Type B pancreatic cell (in vitro differentiated cells): ENCODE data around the gene CHAF1A. TPM values are rescaled to one million over a fixed set of nuclear protein-coding genes. Genes with fewer than 3 reads are reported as not detected.
A peak's percentile ranks its signal among the peaks of the same experiment; 100 is the strongest.

Experiments used
- DNase-seq: peaks from one replicate; pipeline ENCODE4 v3.0.0; 2021; ENCODE audit warnings: mixed read lengths; ENCODE audit not compliant: unreplicated experiment; ENCODE audit errors: extremely low spot score
- H3K27ac Mint-ChIP-seq: 2 replicates; pipeline ENCODE4 v1.8.0; 2021; ENCODE audit warnings: mild to moderate bottlenecking, mixed read lengths
- H3K27me3 Mint-ChIP-seq: 2 replicates; pipeline ENCODE4 v1.8.0; 2021; ENCODE audit warnings: mixed read lengths
- H3K36me3 Mint-ChIP-seq: 2 replicates; pipeline ENCODE4 v1.8.0; 2021; ENCODE audit warnings: mixed read lengths
- H3K4me1 Mint-ChIP-seq: one replicate; pipeline ENCODE4 v1.8.0; 2021; ENCODE audit warnings: mixed read lengths; ENCODE audit not compliant: unreplicated experiment
- H3K4me3 Mint-ChIP-seq: 2 replicates; pipeline ENCODE4 v1.8.0; 2021; ENCODE audit warnings: mild to moderate bottlenecking, mixed read lengths
- H3K9me3 Mint-ChIP-seq: 2 replicates; pipeline ENCODE4 v1.8.0; 2021; ENCODE audit warnings: mixed read lengths
- total RNA-seq: library from RNA; stranded (reverse); gene quantifications from 2 replicates; pipeline ENCODE4 v1.2.1, GENCODE V29; 2021; ENCODE audit warnings: low replicate concordance
- TF ChIP-seq, protein P1 (sequence below): fragments of 200-600 bp; sonication (generic); conservative IDR thresholded peaks from 2 replicates; pipeline ENCODE4 v1.5.0; 2021; ENCODE audit warnings: antibody characterized with exemption, mild to moderate bottlenecking

CHAF1A gene
- total RNA-seq, 1 donor from 2014 or later, result 46.3 TPM

DNA sequence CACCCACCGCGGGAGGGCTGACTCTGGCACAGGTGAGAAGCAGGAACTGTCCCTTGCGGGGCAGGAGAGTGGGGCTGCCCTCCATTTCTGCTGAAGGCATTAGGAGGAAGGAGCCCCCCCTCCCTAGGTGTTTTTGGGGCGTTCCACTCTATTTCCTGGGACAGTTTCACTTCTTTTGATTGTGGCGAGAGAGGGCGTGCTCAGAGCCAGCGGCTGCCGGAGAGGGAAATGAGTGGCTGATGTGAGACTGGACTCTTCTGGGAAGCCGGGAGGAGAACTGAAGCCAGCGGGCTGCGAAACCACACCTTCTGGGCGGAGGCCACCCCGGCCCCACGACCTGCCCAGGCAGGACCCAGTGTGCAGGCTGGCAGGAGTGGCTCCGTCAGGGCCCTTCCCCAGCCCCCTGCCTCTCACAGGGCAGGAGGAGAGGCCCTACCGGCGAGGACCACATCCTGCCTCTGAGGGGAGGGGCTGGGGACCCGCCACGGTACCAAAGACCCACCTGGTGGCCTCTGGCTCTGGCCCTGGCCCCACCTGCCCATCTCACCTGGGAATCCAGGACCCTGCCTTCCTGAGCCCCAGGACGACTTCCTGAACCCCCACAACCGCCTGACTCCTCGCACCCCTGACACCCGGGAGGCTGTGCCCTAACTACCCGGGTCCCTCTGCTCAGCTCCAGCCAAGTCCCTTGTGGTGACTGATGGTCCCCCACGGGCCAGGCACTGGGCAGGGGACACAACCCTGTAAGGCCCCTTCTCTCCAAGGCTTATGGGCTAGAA, 33.1 kb upstream of the CHAF1A start:
- no peak for DNase-seq

DNA sequence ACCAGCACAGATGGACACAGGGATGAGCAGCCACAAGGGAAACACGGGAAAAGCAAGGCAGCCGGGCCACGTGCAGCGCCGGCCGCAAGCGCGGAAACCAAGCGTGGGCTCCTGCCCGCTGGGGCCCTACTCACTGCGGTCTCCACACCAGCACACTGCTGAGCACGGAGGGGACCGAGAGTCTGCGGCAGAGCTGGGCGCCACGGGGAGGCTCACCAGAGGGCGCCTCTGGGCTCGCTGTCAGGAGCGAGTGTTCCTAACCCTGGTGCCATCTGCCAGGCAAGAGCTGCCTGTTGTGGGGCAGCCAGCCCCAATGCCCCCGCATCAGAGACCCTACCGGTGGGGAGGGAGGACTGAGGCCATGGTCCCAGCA, 32.6 kb upstream of the CHAF1A start:
- Mint-ChIP-seq H3K36me3 (no peaks in the 10 kb centered on the region), H3K9me3 (no peaks in the 10 kb centered on the region), H3K27ac (peak overlapping the region; percentile 53), H3K4me1 (peaks cover 22% of the 10 kb centered on the region), H3K4me3 (no peak overlapping the region), H3K27me3 (no peaks in the 10 kb centered on the region)
- DNase-seq, result no peak
- TF ChIP-seq, protein P1, sequence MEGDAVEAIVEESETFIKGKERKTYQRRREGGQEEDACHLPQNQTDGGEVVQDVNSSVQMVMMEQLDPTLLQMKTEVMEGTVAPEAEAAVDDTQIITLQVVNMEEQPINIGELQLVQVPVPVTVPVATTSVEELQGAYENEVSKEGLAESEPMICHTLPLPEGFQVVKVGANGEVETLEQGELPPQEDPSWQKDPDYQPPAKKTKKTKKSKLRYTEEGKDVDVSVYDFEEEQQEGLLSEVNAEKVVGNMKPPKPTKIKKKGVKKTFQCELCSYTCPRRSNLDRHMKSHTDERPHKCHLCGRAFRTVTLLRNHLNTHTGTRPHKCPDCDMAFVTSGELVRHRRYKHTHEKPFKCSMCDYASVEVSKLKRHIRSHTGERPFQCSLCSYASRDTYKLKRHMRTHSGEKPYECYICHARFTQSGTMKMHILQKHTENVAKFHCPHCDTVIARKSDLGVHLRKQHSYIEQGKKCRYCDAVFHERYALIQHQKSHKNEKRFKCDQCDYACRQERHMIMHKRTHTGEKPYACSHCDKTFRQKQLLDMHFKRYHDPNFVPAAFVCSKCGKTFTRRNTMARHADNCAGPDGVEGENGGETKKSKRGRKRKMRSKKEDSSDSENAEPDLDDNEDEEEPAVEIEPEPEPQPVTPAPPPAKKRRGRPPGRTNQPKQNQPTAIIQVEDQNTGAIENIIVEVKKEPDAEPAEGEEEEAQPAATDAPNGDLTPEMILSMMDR, result peak; percentile 46

More for the DNA sequence above, 33.1 kb upstream of the CHAF1A start:
- TF ChIP-seq, protein P1, result no peak
- no peaks in the 10 kb centered on the region for H3K27me3 Mint-ChIP-seq
- H3K9me3 Mint-ChIP-seq, result no peaks in the 10 kb centered on the region
- H3K36me3 Mint-ChIP-seq, result no peaks in the 10 kb centered on the region
- H3K4me1 Mint-ChIP-seq, result peaks cover 22% of the 10 kb centered on the region
- H3K4me3 Mint-ChIP-seq, result peak overlapping the region; percentile 70
- H3K27ac Mint-ChIP-seq, result peak overlapping the region; percentile 89

DNA sequence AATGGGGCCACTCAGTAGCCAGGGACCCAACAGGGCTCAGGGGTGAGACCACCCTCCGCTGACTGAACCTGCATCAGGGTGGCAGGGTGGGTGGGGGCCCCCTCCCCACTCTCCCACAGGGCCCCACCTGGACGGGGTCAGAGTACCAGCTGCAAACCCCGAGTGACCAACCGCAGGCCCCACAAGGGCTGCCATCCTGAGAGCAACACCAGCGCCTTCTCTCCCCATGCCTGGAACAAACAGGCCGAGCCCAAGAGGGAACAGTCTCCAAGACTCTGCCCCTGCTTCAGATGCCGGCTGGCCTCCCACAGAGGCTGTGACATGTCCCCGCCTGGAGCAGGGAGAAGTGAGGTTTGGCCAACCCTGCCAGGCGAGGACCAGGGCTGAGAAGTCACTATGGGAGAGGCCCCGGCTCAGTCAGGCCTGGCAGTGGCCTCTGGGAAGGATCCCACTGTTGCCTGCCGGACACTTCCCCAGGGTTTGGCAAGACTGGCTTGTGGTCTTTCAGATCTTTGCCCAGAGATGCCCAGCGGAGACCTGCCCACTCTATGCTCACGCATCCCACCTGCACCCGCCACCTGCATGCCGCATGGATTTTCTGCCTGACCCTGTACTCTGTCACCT, 31.9 kb upstream of the CHAF1A start:
- Mint-ChIP-seq H3K27me3 (no peaks in the 10 kb centered on the region), H3K4me3 (no peak overlapping the region), H3K36me3 (no peaks in the 10 kb centered on the region), H3K4me1 (peaks cover 25% of the 10 kb centered on the region), H3K27ac (peak overlapping the region; percentile 78), H3K9me3 (no peaks in the 10 kb centered on the region)
- TF ChIP-seq, protein P1, result no peak
- DNase-seq, result no peak

DNA sequence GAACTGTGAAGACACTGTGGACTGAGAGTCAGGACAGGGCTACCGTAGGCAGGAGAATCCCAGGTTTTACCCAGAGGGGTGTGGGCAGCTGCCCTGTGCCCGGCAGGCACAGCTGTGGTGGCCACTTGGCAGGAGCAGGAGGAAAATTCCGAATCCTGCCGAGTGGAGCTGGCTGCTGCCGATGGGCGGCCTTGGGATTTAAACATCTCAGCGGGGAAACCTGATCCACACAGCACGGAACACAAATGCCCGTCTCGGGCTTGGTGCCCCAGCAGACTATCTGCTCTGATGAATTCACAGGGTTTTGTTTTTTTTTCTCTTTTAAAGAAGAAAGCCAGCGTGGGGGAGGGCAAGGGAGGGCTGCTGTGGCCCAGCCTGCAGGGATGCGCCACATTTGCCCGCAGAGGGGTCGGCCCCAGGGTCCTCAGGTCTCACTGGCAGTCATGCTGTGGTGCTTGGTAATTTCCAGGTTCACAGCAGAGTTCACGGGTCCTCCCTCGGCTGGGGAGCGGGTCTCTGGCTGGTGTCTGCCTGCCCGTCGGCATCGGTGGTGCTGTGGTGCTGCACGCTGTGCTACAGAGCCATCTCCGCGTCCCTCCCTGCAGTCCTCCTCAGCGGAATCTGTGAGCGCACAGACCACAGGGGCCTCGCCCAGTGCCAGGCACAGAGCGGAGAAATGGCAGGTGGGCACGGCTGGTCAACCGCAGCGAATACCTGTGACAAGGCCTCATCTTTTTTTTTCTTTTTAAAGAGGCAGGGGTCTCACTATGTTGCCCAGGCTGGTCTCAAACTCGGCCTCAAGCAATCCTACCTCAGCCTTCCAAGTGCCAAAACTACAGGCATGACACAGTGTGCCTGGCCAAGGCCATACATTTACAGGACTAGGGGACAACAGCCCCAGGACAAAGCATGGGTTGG, 30.9 kb upstream of the CHAF1A start:
- H3K36me3 Mint-ChIP-seq, result peaks cover 3% of the 10 kb centered on the region
- no peak for DNase-seq
- TF ChIP-seq, protein P1, result no peak
- no peaks in the 10 kb centered on the region for H3K9me3 Mint-ChIP-seq
- H3K27ac Mint-ChIP-seq, result peak overlapping the region; percentile 78
- no peaks in the 10 kb centered on the region for H3K27me3 Mint-ChIP-seq
- peaks cover 35% of the 10 kb centered on the region for H3K4me1 Mint-ChIP-seq
- H3K4me3 Mint-ChIP-seq, result no peak overlapping the region

DNA sequence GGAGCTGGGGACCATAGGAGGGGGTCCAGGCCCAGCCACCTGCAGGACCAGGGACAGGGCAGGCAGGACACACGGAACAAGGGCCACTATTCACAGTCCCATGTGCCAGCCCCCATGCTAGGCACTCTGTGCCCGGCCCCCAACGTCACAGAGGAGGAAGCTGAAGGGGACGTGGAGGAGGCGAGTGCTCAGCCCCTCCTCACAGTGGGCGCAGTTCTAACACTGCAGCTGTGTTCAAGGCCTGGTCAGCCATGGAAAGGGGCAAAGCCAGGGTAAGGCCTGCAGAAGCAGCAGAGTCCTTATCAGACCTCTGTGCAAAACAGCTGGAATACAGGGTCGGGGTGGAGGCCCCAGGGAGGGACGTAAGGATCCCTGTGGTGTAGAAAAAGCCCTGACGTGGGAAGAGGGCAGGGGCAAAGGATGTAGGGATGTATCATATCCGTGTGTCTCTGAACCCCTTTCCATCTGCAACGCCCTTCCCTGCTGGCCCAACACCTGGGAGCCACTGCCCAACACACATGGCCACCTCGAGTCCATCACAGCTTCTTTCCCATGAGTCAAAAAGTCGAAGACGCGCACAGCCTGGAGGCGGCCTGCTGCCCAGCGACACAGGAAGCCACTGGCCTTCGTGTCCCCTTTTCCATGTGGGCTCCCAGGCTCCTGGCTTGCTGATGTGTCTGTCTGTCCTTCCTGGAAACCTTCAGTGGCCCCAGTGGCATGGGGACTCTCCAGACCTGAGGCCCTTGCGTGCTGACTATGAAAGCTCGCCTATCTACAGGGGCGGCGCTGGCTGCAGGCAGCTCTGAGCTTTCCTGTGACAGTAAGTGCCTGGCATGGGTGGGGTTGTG, 30.1 kb upstream of the CHAF1A start:
- Mint-ChIP-seq H3K9me3 (no peaks in the 10 kb centered on the region), H3K27ac (peak overlapping the region; percentile 55), H3K36me3 (peaks cover 3% of the 10 kb centered on the region), H3K27me3 (no peaks in the 10 kb centered on the region), H3K4me1 (peaks cover 38% of the 10 kb centered on the region), H3K4me3 (no peak overlapping the region)
- DNase-seq, result no peak
- TF ChIP-seq, protein P1, result no peak
